HG03460 (cell line): ENCODE measurements around the gene COL18A1.

ENCODE experiments used
- ATAC-seq: cut with Tn5 transposase; IDR thresholded peaks from one replicate; pipeline ENCODE4 v1.9.1; 2021; ENCODE audit not compliant: unreplicated experiment

COL18A1 gene

GRCh38 chr21:45401054-45401518 lies 3.9 kb upstream of the COL18A1 start:
- ATAC-seq: no peak

- ATAC-seq: no peak
These were observed 2.8 kb upstream of the COL18A1 start for GRCh38 chr21:45401916-45402900.

GRCh38 chr21:45403133-45403824 lies 1.7 kb upstream of the COL18A1 start:
- ATAC-seq: no peak

- no peak for ATAC-seq
These were observed 888 bp upstream of the COL18A1 start for GRCh38 chr21:45403825-45404729.

GRCh38 chr21:45405271-45405818 lies 380 bp downstream of the COL18A1 start:
- ATAC-seq: no peak

GRCh38 chr21:45405819-45406762 lies 1.1 kb downstream of the COL18A1 start:
- ATAC-seq: no peak

- ATAC-seq: no peak
These were observed 2.0 kb downstream of the COL18A1 start for GRCh38 chr21:45406801-45407628.

- ATAC-seq: no peak
These were observed 2.8 kb downstream of the COL18A1 start for GRCh38 chr21:45407629-45408247.

- no peak for ATAC-seq
These were observed 3.4 kb downstream of the COL18A1 start for GRCh38 chr21:45408271-45408791.

- no peak for ATAC-seq
These were observed 3.9 kb downstream of the COL18A1 start for GRCh38 chr21:45408801-45409261.

GRCh38 chr21:45409466-45410150 lies 4.6 kb downstream of the COL18A1 start:
- no peak for ATAC-seq

GRCh38 chr21:45410151-45410864 lies 5.3 kb downstream of the COL18A1 start:
- no peak for ATAC-seq

- no peak for ATAC-seq
These were observed 6.2 kb downstream of the COL18A1 start for GRCh38 chr21:45410865-45411809.

GRCh38 chr21:45411810-45412206 lies 6.8 kb downstream of the COL18A1 start:
- ATAC-seq: no peak

- no peak for ATAC-seq
These were observed 7.5 kb downstream of the COL18A1 start for GRCh38 chr21:45412491-45412890.
